GM19328 (cell line): ENCODE measurements around the gene REXO1.
A peak's percentile ranks its signal among the peaks of the same experiment; 100 is the strongest.
"Not testable (repeated sequence)": the region's sequence is repeated elsewhere in the genome, so short reads cannot be mapped to it uniquely, and the experiment has no call there.

Experiments used
- ATAC-seq: cut with Tn5 transposase; IDR thresholded peaks from one replicate; pipeline ENCODE4 v1.9.1; 2021; ENCODE audit warnings: mild to moderate bottlenecking, moderate library complexity; ENCODE audit not compliant: unreplicated experiment

The REXO1 gene, protein sequence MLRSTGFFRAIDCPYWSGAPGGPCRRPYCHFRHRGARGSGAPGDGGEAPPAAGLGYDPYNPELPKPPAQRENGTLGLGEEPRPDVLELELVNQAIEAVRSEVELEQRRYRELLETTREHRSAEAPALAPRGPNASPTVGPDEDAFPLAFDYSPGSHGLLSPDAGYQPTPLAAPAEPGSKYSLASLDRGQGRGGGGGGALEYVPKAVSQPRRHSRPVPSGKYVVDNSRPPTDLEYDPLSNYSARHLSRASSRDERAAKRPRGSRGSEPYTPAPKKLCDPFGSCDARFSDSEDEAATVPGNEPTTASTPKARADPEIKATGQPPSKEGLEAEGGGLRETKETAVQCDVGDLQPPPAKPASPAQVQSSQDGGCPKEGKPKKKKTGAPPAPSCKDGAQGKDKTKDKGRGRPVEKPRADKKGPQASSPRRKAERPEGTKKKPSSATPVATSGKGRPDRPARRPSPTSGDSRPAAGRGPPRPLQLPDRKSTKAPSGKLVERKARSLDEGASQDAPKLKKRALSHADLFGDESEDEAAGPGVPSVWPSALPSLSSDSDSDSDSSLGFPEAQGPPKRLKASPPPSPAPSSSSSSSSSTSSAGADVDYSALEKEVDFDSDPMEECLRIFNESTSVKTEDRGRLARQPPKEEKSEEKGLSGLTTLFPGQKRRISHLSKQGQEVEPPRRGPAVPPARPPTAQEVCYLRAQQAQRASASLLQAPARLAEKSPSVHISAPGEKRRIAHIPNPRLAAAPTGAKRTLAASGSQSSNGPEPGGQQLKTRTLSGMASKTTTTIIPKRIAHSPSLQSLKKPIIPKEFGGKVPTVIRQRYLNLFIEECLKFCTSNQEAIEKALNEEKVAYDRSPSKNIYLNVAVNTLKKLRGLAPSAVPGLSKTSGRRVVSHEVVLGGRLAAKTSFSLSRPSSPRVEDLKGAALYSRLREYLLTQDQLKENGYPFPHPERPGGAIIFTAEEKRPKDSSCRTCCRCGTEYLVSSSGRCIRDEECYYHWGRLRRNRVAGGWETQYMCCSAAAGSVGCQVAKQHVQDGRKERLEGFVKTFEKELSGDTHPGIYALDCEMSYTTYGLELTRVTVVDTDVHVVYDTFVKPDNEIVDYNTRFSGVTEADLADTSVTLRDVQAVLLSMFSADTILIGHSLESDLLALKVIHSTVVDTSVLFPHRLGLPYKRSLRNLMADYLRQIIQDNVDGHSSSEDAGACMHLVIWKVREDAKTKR

GRCh38 chr19:1848399-1849131 lies at the start of gene REXO1:
Gene REXO1 (minus strand): TSS chr19:1848483. CDS start chr19:1848358, 125 bp downstream.
- ATAC-seq: peak; percentile 66

GRCh38 chr19:1896508-1896907 lies 48.2 kb upstream of the REXO1 start:
- ATAC-seq: no peak

DNA sequence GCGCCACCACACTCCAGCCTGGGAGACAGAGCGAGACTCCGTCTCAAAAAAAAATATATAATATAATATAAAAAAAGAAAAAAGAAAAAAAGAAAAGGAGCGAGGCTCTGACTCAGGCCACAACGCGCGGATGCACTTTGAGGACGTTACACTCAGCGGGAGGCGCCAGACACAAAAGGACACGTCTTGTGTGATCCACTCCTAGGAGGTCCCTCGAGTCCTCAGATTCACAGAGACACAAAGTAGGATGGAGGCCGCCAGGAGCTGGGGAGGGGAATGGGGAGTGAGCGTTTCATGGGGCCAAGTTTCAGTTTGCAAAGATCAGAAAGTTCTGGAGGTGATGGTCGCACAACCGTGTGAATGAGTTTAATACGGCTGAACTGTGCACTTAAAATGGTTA lies 45.5 kb upstream of the REXO1 start:
- ATAC-seq: no peak

DNA sequence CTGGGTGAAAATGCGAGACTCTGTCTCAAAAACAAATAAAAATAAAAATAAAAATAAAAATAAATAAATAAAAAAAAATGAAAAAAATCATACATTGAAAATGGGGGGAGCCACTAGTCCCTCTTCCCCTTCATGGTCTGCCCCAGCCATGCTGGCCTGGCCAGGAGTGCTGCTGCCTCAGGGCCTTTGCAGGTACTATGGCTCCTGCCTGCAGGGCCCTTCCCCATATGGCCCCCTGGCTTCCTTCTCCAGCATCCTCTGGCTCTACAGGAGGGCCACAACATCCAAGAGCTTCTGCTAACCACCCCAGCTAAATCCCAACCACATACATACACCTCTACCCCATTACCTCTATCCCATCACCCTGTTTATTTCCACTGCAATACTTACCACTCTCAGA lies 41.6 kb upstream of the REXO1 start:
- no peak for ATAC-seq

DNA sequence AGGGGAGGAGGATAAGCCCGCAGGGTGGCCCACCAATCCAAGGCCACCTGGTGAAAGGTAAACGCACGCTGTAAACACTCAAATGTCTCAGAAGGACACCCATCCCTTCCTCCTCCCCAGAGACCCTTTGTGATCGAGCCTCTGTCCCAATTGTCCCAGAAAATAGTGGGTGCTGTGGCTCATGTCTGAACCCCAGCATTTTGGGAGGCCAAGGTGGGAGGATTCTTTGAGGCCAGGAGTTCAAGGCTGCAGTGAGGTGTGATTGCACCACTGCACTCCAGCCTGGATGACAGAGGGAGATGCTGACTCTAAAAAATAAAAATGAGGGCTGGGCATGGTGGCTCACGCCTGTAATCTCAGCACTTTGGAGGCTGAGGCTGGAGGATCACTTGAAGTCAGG lies 40.1 kb upstream of the REXO1 start:
- no peak for ATAC-seq

GRCh38 chr19:1886360-1886759 lies 38.1 kb upstream of the REXO1 start:
- not testable (repeated sequence) for ATAC-seq

DNA sequence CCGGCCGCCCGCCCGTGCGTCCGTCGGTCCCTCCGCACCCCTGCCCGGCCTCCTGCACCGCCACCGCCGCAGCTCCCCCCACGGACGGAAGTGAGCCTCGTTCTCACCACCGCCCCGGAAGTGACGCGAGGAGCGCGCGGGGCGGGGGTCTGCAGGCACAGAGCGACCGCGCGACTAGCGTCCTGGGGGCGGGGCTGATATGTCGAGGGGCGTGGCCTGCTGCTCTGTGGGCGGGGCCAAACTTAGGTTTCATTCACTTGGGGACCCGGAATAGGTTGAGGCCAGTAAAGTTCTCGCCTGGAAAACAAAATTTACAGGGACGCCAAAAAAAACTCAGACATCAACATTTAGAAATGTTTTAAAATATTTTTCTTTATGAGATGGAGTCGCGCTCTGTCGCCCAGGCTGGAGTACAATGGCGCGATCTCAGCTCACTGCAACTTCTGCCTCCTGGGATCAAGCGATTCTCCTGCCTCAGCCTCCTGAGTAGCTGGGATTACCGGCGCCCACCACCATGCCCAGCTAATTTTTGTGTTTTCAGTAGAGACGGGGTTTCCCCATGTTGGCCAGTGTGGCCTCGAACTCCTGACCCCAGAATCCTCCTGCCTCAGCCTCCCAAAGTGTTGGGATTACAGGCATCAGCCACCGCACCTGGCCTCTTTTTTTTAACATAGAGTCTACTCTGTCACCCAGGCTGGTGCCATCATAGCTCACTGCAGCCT lies 37.3 kb upstream of the REXO1 start, which contains the start of gene ABHD17A:
ABHD17A (minus strand) TSS at position 99 of the 722 bp plus-strand sequence. CDS start 3,930 bp downstream, outside the sequence.
- peak; percentile 79 for ATAC-seq

GRCh38 chr19:1884719-1885334 lies 36.5 kb upstream of the REXO1 start:
- peak; percentile 16 for ATAC-seq

GRCh38 chr19:1884291-1884718 lies 36.0 kb upstream of the REXO1 start:
- ATAC-seq: no peak

DNA sequence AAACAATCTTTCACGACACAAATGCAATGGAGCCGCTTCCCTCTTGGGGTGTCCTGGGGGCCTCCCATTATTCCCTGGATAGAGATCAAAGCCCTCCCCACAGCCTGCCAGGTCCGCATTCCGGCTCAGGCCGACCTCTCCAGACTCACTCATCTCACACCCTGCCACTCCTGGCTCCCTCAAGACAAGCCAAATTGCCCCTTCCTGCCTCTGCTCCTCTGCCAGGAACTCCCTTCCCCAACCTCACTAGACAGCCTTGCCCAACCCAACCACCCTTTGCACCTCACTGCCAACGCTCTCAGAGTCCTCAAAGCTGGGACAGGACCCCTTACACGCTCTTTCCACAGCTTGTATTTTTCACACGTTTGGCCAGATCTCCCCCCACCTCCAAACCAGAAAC lies 35.5 kb upstream of the REXO1 start:
- ATAC-seq: no peak

DNA sequence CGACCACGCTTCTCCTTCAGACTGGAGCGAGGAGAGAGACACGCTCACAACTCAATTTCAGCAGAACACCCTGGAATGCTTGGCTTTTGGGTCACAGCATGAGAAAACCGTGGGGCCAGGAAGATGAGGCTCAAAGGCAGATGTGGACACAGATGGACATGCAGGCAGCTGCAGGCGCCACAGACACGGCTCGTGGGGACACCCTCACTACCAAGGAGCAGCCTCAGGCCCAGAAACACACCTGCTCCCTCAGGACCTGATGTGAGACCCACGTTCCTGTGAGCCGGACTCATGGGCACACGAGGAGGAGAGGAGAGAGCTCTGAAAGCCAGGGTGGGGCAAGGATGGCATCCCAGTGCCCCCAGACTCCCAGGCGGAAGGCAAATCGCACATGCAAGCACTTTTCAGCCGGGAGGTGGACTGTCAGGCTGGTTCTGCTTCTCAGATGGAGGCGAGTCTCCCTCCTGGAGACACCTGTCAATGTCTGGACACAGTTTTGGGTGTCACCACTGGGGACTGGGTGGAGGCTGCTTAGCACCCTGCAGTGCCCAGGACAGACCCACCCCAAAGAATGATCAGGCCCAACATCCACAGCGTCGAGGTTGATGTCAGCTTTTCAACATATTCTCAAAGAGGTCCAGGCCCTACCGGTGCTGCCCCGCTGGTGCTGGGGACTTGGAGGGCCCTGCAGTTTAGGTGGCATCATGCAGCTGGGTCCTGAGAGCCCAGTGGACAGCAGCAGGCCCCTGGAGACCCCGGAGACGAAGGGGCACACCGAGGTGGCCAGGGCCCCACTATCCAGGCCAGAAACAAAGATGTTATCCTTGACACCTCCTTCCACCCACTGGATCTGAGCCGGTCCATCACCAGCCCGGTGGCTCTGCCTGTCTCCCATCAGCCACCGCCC lies 34.8 kb upstream of the REXO1 start:
- ATAC-seq: no peak

DNA sequence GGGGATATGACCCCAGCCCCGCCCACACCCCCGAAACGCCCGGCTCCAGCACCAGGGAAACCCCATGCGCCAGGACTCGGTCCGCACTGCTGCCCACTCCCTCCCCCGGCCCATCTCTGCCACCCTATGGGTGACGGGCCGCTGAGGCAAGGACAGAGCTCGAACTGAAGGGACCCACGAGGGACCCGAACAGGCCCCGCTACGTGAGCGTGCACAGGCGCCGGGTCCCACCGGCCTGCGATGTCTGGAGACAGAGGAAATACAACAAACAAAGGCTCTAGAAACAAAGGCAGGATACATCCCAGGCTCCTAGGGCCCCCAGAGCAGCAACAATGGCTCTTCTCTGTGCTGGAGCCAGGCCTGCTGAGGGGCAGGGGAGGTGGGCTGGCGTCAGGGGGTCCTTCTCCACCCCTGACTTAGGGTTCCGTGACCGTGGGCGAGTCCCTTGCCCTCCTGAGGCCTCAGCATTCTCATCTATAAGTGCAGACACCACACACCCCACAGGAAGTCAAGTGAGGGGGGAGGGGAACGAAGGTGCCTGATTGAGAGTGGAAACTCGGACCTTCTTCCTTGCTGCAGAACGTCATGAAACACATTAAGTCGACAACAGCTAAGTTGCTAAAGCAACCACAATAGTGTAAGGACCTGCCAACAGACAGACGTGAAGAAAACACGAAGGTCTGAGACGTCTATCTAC lies 34.0 kb upstream of the REXO1 start:
- ATAC-seq: no peak

GRCh38 chr19:1881393-1882088 lies 33.3 kb upstream of the REXO1 start:
- not testable (repeated sequence) for ATAC-seq

GRCh38 chr19:1880611-1881392 lies 32.5 kb upstream of the REXO1 start:
- no peak for ATAC-seq

DNA sequence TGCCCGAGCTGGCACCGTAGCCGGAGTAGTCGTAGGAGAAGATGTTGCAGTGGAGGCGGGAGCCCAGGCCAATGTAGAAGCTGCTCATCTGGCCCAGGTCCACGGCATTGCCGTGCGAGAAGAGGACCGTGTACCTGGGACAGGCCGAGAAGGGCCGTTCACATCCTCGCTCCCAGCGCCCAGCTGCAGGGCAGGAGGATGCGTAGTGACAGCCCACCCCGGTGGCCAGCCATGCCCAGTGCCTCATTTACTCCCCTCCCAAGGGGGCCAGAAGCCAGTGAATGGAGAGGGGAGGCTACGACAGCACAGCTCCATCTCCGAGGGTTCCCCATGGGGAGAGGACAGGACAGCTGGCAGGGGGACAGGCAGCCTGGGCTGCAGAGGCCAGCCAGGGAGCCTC lies 31.7 kb upstream of the REXO1 start:
- not testable (repeated sequence) for ATAC-seq

DNA sequence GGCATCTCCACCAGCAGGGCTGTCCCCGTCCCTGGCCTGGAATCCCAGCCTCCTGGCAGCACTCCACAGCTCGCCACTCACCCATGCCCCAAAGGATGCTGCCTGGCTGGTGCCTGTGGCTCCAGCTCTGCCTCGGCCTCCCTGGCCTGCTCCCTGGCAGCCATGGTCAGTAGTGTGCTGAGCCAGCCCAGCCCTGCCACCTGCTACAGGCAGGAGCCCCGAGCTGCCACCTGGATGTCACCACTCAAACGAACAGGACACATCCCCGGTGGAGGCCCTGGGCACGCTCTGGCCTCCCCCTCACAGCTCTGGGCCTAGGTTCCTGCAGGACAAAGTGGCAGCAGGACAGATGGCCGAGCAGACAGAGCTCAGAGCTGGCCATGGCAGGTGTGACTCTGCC lies 30.3 kb upstream of the REXO1 start:
- ATAC-seq: not testable (repeated sequence)
